K562 (cell line): ENCODE results near the gene C2CD2. TPM values are rescaled to one million over a fixed set of nuclear protein-coding genes. Genes with fewer than 3 reads are reported as not detected.

ENCODE experiments used
- ARID1B ChIP-seq: fragments of 450-650 bp; IDR thresholded peaks from 2 replicates; pipeline ENCODE4 v1.6.1; 2016; ENCODE audit warnings: antibody characterized with exemption, mild to moderate bottlenecking, inconsistent platforms
- ARNT ChIP-seq, 2 experiments: fragments of 450-650 bp; IDR thresholded peaks; 2 replicates each; pipeline ENCODE4 v1.6.1; 2016; ENCODE audit warnings: mild to moderate bottlenecking in 1 of 2
- ATF1 ChIP-seq, 2 experiments: fragments of 450-650 bp in 1 of 2; IDR thresholded peaks; 2 replicates each; pipeline ENCODE4 v1.6.1; 2016; ENCODE audit warnings: missing compliant biosample characterization in 1 of 2, missing genetic modification characterization in 1 of 2
- BMI1 ChIP-seq: fragments of 150-350 bp; IDR thresholded peaks from 2 replicates; pipeline ENCODE4 v1.6.1; 2014; ENCODE audit warnings: low read length
- CBFA2T3 ChIP-seq: fragments of 450-650 bp; IDR thresholded peaks from 2 replicates; pipeline ENCODE4 v1.6.1; 2017
- CLOCK ChIP-seq: fragments of 250-450 bp; sonication (Bioruptor Pico); IDR thresholded peaks from 2 replicates; pipeline ENCODE4 v1.4.0; 2020; ENCODE audit warnings: mild to moderate bottlenecking, moderate library complexity, borderline replicate concordance
- GABPB2 ChIP-seq: fragments of 250-450 bp; sonication (Bioruptor Pico); conservative IDR thresholded peaks from 2 replicates; pipeline ENCODE4 v1.5.1; 2021; ENCODE audit warnings: mild to moderate bottlenecking
- HDAC3 ChIP-seq: fragments of 450-650 bp; IDR thresholded peaks from 2 replicates; pipeline ENCODE4 v1.6.1; 2018; ENCODE audit warnings: borderline replicate concordance, mild to moderate bottlenecking, moderate library complexity; ENCODE audit not compliant: partially characterized antibody
- HNRNPUL1 ChIP-seq: fragments of 200-400 bp; formaldehyde crosslinking; IDR thresholded peaks from 2 replicates; pipeline ENCODE4 v1.6.1; 2017; ENCODE audit warnings: low read length
- HOXB6 ChIP-seq: fragments of 250-450 bp; sonication (Bioruptor Pico); IDR thresholded peaks from 2 replicates; pipeline ENCODE4 v1.5.1; 2022; ENCODE audit warnings: mild to moderate bottlenecking, borderline replicate concordance
- JUNB ChIP-seq: fragments of 450-650 bp; formaldehyde crosslinking; conservative IDR thresholded peaks from 2 replicates; pipeline ENCODE4 v1.4.0; 2020; ENCODE audit warnings: mild to moderate bottlenecking
- KDM1A ChIP-seq, 2 experiments: fragments of 450-650 bp; IDR thresholded peaks; 2 replicates each; pipeline ENCODE4 v1.6.1; 2016; ENCODE audit warnings: mild to moderate bottlenecking in 2 of 2
- LCOR ChIP-seq: sonication (generic); formaldehyde crosslinking; IDR thresholded peaks from 2 replicates; pipeline ENCODE4 v1.8.0; 2022; ENCODE audit warnings: mild to moderate bottlenecking, missing genetic modification reagents
- MYC ChIP-seq, 2 experiments: fragments of 250-450 bp in 1 of 2; sonication (Bioruptor Pico) in 1 of 2; IDR thresholded peaks; 2 replicates each; pipeline versions ENCODE4 v1.5.1 to v1.6.1; 2012 to 2021; ENCODE audit warnings: low read depth in 2 of 2, borderline replicate concordance in 1 of 2, improper control_type of control experiment in 1 of 2, low read length in 1 of 2, mild to moderate bottlenecking in 1 of 2, moderate library complexity in 1 of 2
- NFIC ChIP-seq: fragments of 450-650 bp; IDR thresholded peaks from 2 replicates; pipeline ENCODE4 v1.6.1; 2017; ENCODE audit warnings: mild to moderate bottlenecking, inconsistent platforms
- PCBP2 ChIP-seq: fragments of 200-400 bp; formaldehyde crosslinking; IDR thresholded peaks from 2 replicates; pipeline ENCODE4 v1.6.1; 2018; ENCODE audit warnings: low read length, low read depth, mild to moderate bottlenecking, moderate library complexity; ENCODE audit not compliant: poor library complexity, severe bottlenecking
- SIN3A ChIP-seq, 2 experiments: fragments of 150-350 bp in 1 of 2; IDR thresholded peaks; 2 replicates each; pipeline ENCODE4 v1.6.1; 2011 to 2016; ENCODE audit warnings: borderline replicate concordance in 2 of 2, low read depth in 2 of 2, low read length in 2 of 2, mild to moderate bottlenecking in 2 of 2, moderate library complexity in 2 of 2; ENCODE audit not compliant: control insufficient read depth in 1 of 2
- SMAD2 ChIP-seq: fragments of 150-350 bp; IDR thresholded peaks from 2 replicates; pipeline ENCODE4 v1.6.1; 2014; ENCODE audit warnings: low read depth, mild to moderate bottlenecking, low read length
- STAG1 ChIP-seq: sonication (generic); formaldehyde crosslinking; IDR thresholded peaks from 2 replicates; pipeline ENCODE4 v1.5.0; 2020; ENCODE audit warnings: missing genetic modification reagents, borderline replicate concordance
- TBP ChIP-seq: optimal IDR thresholded peaks from 2 replicates; pipeline ENCODE3; 2011; ENCODE audit warnings: low read depth, low read length, improper control_type of control experiment
- ZBTB17 ChIP-seq: fragments of 450-650 bp; formaldehyde crosslinking; IDR thresholded peaks from 2 replicates; pipeline ENCODE4 v1.4.0; 2020; ENCODE audit warnings: mild to moderate bottlenecking
- ZEB2 ChIP-seq: fragments of 450-650 bp; IDR thresholded peaks from 2 replicates; pipeline ENCODE4 v1.6.1; 2016
- ZFPM2 ChIP-seq: fragments of 250-450 bp; sonication (Bioruptor Pico); IDR thresholded peaks from 2 replicates; pipeline ENCODE4 v1.5.1; 2022; ENCODE audit warnings: mild to moderate bottlenecking
- ZNF224 ChIP-seq: sonication (generic); formaldehyde crosslinking; IDR thresholded peaks from 2 replicates; pipeline ENCODE4 v1.8.0; 2022; ENCODE audit warnings: mild to moderate bottlenecking, missing genetic modification reagents
- polyA plus RNA-seq, 8 experiments: library from polyadenylated mRNA; depleted of rRNA in 4 of 8; stranded (reverse) in 5 of 8; unstranded in 3 of 8; fragments of >200 nt; fragmentation: Nextera tagmentation in 2 of 8; fragmentation: Illumina TruSeq in 1 of 8; extraction: Ambion mirVana in 2 of 8; extraction: Trizol in 1 of 8; gene quantifications; 2 replicates each; pipeline versions ENCODE4 v1.2.1 to v1.2.3, GENCODE V29; 2011 to 2014; ENCODE audit warnings: inconsistent platforms in 1 of 8, missing spikeins in 1 of 8
- total RNA-seq, 7 experiments: library from RNA; depleted of rRNA in 6 of 7; stranded (reverse); fragments of >200 nt in 6 of 7; fragmentation: Illumina TruSeq in 2 of 7; extraction: Trizol in 2 of 7; gene quantifications; 2 replicates each; pipeline versions ENCODE4 v1.2.1 to v1.2.3, GENCODE V29; 2011 to 2021; ENCODE audit warnings: low replicate concordance in 1 of 7
- TF ChIP-seq, protein P1 (sequence below): IDR thresholded peaks from 2 replicates; pipeline ENCODE4 v1.6.1; 2012; ENCODE audit warnings: low read depth, low read length, improper control_type of control experiment, borderline replicate concordance

The C2CD2 gene
- total and polyA plus RNA-seq, 9 of the 15 experiments (the other 6 are each of a cell fraction or from before 2014, with no cell fraction given) = 1.3 to 21.6 (median 12.1) TPM

DNA sequence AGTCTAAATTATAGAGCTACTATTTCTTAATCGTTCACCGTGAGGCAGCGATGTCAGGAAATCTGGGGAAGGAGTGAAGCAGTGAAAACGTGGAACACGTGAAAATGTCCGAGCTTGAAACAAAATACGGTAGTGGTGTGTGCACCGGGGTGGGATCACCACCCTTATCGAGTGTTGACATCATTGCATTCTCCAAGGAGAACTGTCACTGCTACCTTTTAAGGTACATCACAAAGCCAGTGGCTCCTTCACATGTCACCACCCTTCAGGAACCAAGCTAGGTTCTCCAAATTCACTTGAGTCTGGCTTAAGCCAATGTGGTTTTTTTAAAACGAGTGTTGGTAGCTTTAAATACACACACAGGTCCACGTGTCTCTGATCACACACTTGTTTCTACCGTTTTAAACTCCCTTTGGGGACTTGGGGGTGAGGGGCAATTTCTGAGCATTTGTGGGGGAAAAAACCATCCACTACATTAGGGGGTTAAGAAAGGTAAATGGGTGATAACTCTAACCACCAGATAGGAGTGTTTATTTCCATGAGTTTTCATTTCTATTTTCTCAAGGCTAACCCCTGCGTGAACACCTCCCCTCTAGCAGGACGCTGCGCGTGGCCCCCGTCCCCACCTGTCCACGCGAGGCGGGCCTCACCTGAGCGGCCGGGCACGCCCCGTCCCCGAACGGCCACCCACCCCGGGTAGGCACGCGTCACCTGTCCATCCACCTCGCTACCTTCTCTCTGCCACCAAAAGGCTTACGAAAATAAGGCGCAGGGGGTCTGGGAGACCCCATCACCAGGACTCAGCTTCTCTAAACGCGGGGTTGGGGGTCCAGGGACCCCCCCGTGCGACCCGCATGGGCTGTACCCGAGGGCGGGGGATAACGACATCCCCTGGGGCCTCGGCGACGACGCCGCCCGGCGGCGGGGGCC is 75.7 kb downstream of the C2CD2 start (continued):
- TF ChIP-seq NFIC (no peak), HDAC3 (no peak), CBFA2T3 (no peak), HOXB6 (CRISPR knock-in tag) (no peak), ATF1 (CRISPR knock-in tag; IDR thresholded peaks at IDR 0.05) (no peak), ATF1 (tag; IDR thresholded peaks at IDR 0.05) (peak; percentile 45; the same call in 1 of the 2 replicates), LCOR (CRISPR knock-in tag) (peak; percentile 56; the same call in 1 of the 2 replicates), KDM1A (IDR thresholded peaks at IDR 0.05) (peak in 1 of 2 experiments; percentile 38; a peak in 1 of 4 replicates), ZNF224 (no peak), PCBP2 (no peak), GABPB2 (CRISPR knock-in tag) (no peak), MYC (IDR thresholded peaks at IDR 0.05; ENCODE audit: low read depth, low read length) (peak; percentile 47), MYC (CRISPR knock-in tag; IDR thresholded peaks at IDR 0.05; ENCODE audit: borderline replicate concordance, low read depth) (no peak), ZBTB17 (no peak), ZEB2 (peak; percentile 61), STAG1 (no peak), SMAD2 (no peak), ARID1B (0 out of 2 replicates have a peak, but pooled peaks have one; percentile 20), SIN3A (IDR thresholded peaks at IDR 0.05; ENCODE audit: borderline replicate concordance in 2 of 2, control insufficient read depth in 1 of 2, low read depth in 2 of 2, low read length in 2 of 2) (peak in 1 of 2 experiments; percentile 29; a peak in 1 of 4 replicates), CLOCK (CRISPR knock-in tag) (no peak), JUNB (CRISPR knock-in tag) (no peak), ARNT (IDR thresholded peaks at IDR 0.05) (peak in 1 of 2 experiments; percentile 72; a peak in 2 of 4 replicates), BMI1 (no peak), HNRNPUL1 (no peak), ZFPM2 (CRISPR knock-in tag) (no peak), TBP (peak; percentile 44)
- TF ChIP-seq, protein P1, sequence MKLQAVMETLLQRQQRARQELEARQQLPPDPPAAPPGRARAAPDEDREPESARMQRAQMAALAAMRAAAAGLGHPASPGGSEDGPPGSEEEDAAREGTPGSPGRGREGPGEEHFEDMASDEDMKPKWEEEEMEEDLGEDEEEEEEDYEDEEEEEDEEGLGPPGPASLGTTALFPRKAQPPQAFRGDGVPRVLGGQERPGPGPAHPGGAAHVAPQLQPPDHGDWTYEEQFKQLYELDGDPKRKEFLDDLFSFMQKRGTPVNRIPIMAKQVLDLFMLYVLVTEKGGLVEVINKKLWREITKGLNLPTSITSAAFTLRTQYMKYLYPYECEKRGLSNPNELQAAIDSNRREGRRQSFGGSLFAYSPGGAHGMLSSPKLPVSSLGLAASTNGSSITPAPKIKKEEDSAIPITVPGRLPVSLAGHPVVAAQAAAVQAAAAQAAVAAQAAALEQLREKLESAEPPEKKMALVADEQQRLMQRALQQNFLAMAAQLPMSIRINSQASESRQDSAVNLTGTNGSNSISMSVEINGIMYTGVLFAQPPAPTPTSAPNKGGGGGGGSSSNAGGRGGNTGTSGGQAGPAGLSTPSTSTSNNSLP = no peak
